HCT116 (cell line): Measurements from ENCODE around the gene COL23A1. TPM values are rescaled to one million over a fixed set of nuclear protein-coding genes. Genes with fewer than 3 reads are reported as not detected.

Source experiments
- ATAC-seq: fragments of 200-7000 bp; cut with Tn5 transposase; 2 replicates; pipeline ENCODE4 v1.9.1; 2020; ENCODE audit warnings: mild to moderate bottlenecking, moderate library complexity
- BruUV-seq: library from RNA; stranded (reverse); fragments of 400-500 nt; replicated peaks from 2 replicates; lab custom pipeline; 2021; lab: Mats Ljungman, UMichigan
- CTCF ChIA-PET: fragments of 300-600 bp; sonication (Branson Sonifier 250); formaldehyde crosslinking; loops from one replicate; lab custom pipeline; 2021; ENCODE audit warnings: antibody characterized with exemption; lab: Charles Lee
- POLR2A ChIA-PET: fragments of 300-600, 350-600 bp; sonication (Branson Sonifier 250); formaldehyde crosslinking; loops from one replicate; lab custom pipeline; 2021; ENCODE audit warnings: antibody characterized with exemption; lab: Charles Lee
- RAD21 ChIA-PET, 2 experiments: fragments of 300-600 bp; sonication (Branson Sonifier 250); formaldehyde crosslinking; loops; one replicate each; lab custom pipeline; 2023; ENCODE audit warnings: low total read pairs in 2 of 2; ENCODE audit not compliant: uncharacterized antibody in 2 of 2, unreplicated experiment in 2 of 2, low non-redundant PET in 1 of 2; lab: Charles Lee
- DNase-seq: peaks from one replicate; pipeline ENCODE4 v3.0.0-alpha.2; 2010; ENCODE audit warnings: low read depth, low spot score
- H2AFZ ChIP-seq: fragments of 200-600 bp; shearing (Covaris generic), sonication (generic); 2 replicates; pipeline ENCODE4 v1.6.1; 2017; ENCODE audit warnings: low read depth, mixed run types, mixed read lengths, antibody characterized with exemption, low read length; ENCODE audit not compliant: poor library complexity, severe bottlenecking
- H3K27ac ChIP-seq: 2 replicates; pipeline ENCODE4 v1.5.1; 2012; ENCODE audit warnings: low read depth, low read length
- H3K27me3 ChIP-seq: fragments of 200-600 bp; sonication (generic); 2 replicates; pipeline ENCODE4 v1.6.1; 2016; ENCODE audit warnings: mixed run types, low read length, mixed read lengths; ENCODE audit not compliant: insufficient read depth
- H3K36me3 ChIP-seq, 2 experiments: fragments of 200-500 bp in 1 of 2; fragments of 200-600 bp in 1 of 2; sonication (Bioruptor generic) in 1 of 2; sonication (generic) in 1 of 2; 2 replicates each; pipeline versions ENCODE4 v1.5.1 to v1.6.1; 2014 to 2016; ENCODE audit warnings: low read length in 2 of 2, inconsistent platforms in 1 of 2, mixed read lengths in 1 of 2, mixed run types in 1 of 2; ENCODE audit not compliant: insufficient read depth in 2 of 2, control insufficient read depth in 1 of 2
- H3K4me1 ChIP-seq, 2 experiments: fragments of 200-600 bp in 1 of 2; sonication (generic) in 1 of 2; 2 replicates each; pipeline versions ENCODE4 v1.5.1 to v1.6.1; 2012 to 2017; ENCODE audit warnings: low read length in 2 of 2, inconsistent platforms in 1 of 2, mild to moderate bottlenecking in 1 of 2, mixed read lengths in 1 of 2, mixed run types in 1 of 2, moderate library complexity in 1 of 2; ENCODE audit not compliant: insufficient read depth in 2 of 2, control insufficient read depth in 1 of 2
- H3K4me2 ChIP-seq: fragments of 200-600 bp; sonication (generic); 2 replicates; pipeline ENCODE4 v1.6.1; 2017; ENCODE audit warnings: mixed run types, low read length, mixed read lengths
- H3K4me3 ChIP-seq, 2 experiments: fragments of 200-600 bp in 1 of 2; sonication (generic) in 1 of 2; replicated peaks in 1 of 2; 2 replicates each; pipeline ENCODE4 v1.5.1; 2011 to 2016; ENCODE audit warnings: low read length in 2 of 2, control low read depth in 1 of 2, low read depth in 1 of 2, mild to moderate bottlenecking in 1 of 2, mixed read lengths in 1 of 2, mixed run types in 1 of 2
- H3K79me2 ChIP-seq: fragments of 200-600 bp; sonication (generic); 2 replicates; pipeline ENCODE4 v1.6.1; 2017; ENCODE audit warnings: mild to moderate bottlenecking, mixed run types, low read length, moderate library complexity, mixed read lengths; ENCODE audit not compliant: insufficient read depth
- H3K9ac ChIP-seq: fragments of 200-600 bp; sonication (generic); 2 replicates; pipeline ENCODE4 v1.6.1; 2016; ENCODE audit warnings: low read length, mixed read lengths
- H3K9me2 ChIP-seq: fragments of 200-600 bp; sonication (generic), shearing (Covaris generic); 2 replicates; pipeline ENCODE4 v1.6.1; 2017; ENCODE audit warnings: mixed run types, mild to moderate bottlenecking, moderate library complexity; ENCODE audit not compliant: insufficient read depth
- H3K9me3 ChIP-seq, 2 experiments: fragments of 200-500 bp in 1 of 2; fragments of 200-600 bp in 1 of 2; sonication (Bioruptor generic) in 1 of 2; sonication (generic) in 1 of 2; 2 replicates each; pipeline ENCODE4 v1.6.1; 2014 to 2017; ENCODE audit warnings: low read length in 2 of 2, mixed read lengths in 2 of 2, inconsistent platforms in 1 of 2, low read depth in 1 of 2, mild to moderate bottlenecking in 1 of 2, mixed run types in 1 of 2, moderate library complexity in 1 of 2; ENCODE audit not compliant: control insufficient read depth in 1 of 2, insufficient read depth in 1 of 2
- H4K20me1 ChIP-seq: fragments of 200-600 bp; sonication (generic), shearing (Covaris generic); 2 replicates; pipeline ENCODE4 v1.6.1; 2017; ENCODE audit warnings: mixed run types, mild to moderate bottlenecking, moderate library complexity; ENCODE audit not compliant: insufficient read depth
- ATF3 ChIP-seq: IDR thresholded peaks from 2 replicates; pipeline ENCODE4 v1.6.1; 2012
- CTCF ChIP-seq, 3 experiments: fragments of 200-600 bp in 1 of 3; sonication (generic) in 1 of 3; IDR thresholded peaks in 2 of 3; conservative IDR thresholded peaks in 1 of 3; 2 replicates each; pipeline ENCODE4 v1.5.1; 2012 to 2017; ENCODE audit warnings: low read depth in 2 of 3, low read length in 2 of 3, antibody characterized with exemption in 1 of 3, borderline replicate concordance in 1 of 3, control low read depth in 1 of 3, mild to moderate bottlenecking in 1 of 3, mixed read lengths in 1 of 3, mixed run types in 1 of 3, moderate library complexity in 1 of 3; ENCODE audit not compliant: insufficient read depth in 1 of 3
- EGR1 ChIP-seq: IDR thresholded peaks from 2 replicates; pipeline ENCODE4 v1.6.1; 2012; ENCODE audit warnings: low read depth
- JUND ChIP-seq: IDR thresholded peaks from 2 replicates; pipeline ENCODE4 v1.6.1; 2012
- TCF7L2 ChIP-seq: IDR thresholded peaks from 2 replicates; pipeline ENCODE4 v1.7.0; 2011; ENCODE audit warnings: borderline replicate concordance, inconsistent platforms; ENCODE audit not compliant: insufficient read depth, insufficient read length; ENCODE audit errors: extremely low read depth
- ZFX ChIP-seq: fragments of 450-650 bp; IDR thresholded peaks from 2 replicates; pipeline ENCODE4 v1.6.1; 2017
- intact Hi-C: fragments of 100-400 bp; cut with micrococcal nuclease; formaldehyde crosslinking; loops from 2 replicates; pipeline ENCODE4 v1.10.0; 2022
- total RNA-seq: library from RNA; stranded (reverse); gene quantifications from one replicate; pipeline ENCODE4 v1.2.1, GENCODE V29; 2021; ENCODE audit not compliant: unreplicated experiment

COL23A1 gene
- total RNA-seq, 1 experiment from 2014 or later = not detected

GRCh38 chr5:178280631-178281030 is 309.6 kb downstream of the COL23A1 start:
- H3K79me2 ChIP-seq = no peaks in the 10 kb centered on the region
- DNase-seq (no peak), ATAC-seq (no peak)
- no peak overlapping the region for H3K4me3 ChIP-seq
- CTCF ChIA-PET = interaction anchor here (0.6 to 2.5 kb wide), 2 partner anchors 181 to 271 kb away, joined by 4 to 11 read pairs; no protein-coding TSS in a partner anchor
- no peak overlapping the region for H3K27ac ChIP-seq
- no peaks in the 10 kb centered on the region for H4K20me1 ChIP-seq
- peaks cover 0 to 4% of the 10 kb centered on the region in 2 experiments; a peak in 2 of 4 replicates for H3K4me1 ChIP-seq
- no TSS peak for BruUV-seq
- no peaks in the 10 kb centered on the region for H3K36me3 ChIP-seq
- POLR2A ChIA-PET = no interaction called here
- TF ChIP-seq TCF7L2 (no peak), ATF3 (no peak), JUND (no peak), EGR1 (no peak), CTCF (IDR thresholded peaks at IDR 0.05 in 2 of 3, conservative IDR thresholded peaks at IDR 0.05 in 1 of 3; ENCODE audit: borderline replicate concordance in 1 of 3, insufficient read depth in 1 of 3, low read depth in 2 of 3, low read length in 2 of 3) (no peak), ZFX (no peak)
- H2AFZ ChIP-seq = no peak overlapping the region
- no peak overlapping the region for H3K4me2 ChIP-seq
- RAD21 ChIA-PET = no interaction called here
- H3K9me3 ChIP-seq = peaks cover 7 to 15% of the 10 kb centered on the region in 2 experiments; a peak in 2 of 4 replicates
- no peak overlapping the region for H3K9ac ChIP-seq
- no peaks in the 10 kb centered on the region for H3K27me3 ChIP-seq
- intact Hi-C loops = loop anchor here (1.0 to 2.0 kb wide), 3 partner anchors 271 to 1214 kb away; partner anchors contain the start of gene ZNF354A
- no peaks in the 10 kb centered on the region for H3K9me2 ChIP-seq
